Mesenchymal stem cell (in vitro differentiated cells and primary cell): Measurements from ENCODE around the gene BAHCC1.

Experiments used
- DNase-seq: peaks from one replicate; pipeline ENCODE4 v3.0.0-alpha.2; 2013
- H2AFZ ChIP-seq: one replicate; pipeline ENCODE4 v1.6.1; 2013; ENCODE audit warnings: low read depth, mild to moderate bottlenecking, control low read depth, inconsistent platforms, low read length, moderate library complexity
- H2AK5ac ChIP-seq: 2 replicates; pipeline ENCODE4 v1.6.1; 2013; ENCODE audit warnings: low read length, moderate library complexity, mild to moderate bottlenecking, inconsistent platforms; ENCODE audit not compliant: severe bottlenecking
- H2BK120ac ChIP-seq: one replicate; pipeline ENCODE4 v1.6.1; 2013; ENCODE audit warnings: low read depth, mild to moderate bottlenecking, inconsistent platforms, low read length, moderate library complexity
- H2BK12ac ChIP-seq, 2 experiments: one replicate each; pipeline ENCODE4 v1.6.1; 2013; ENCODE audit warnings: inconsistent platforms in 2 of 2, low read length in 2 of 2, mild to moderate bottlenecking in 2 of 2, moderate library complexity in 2 of 2, control low read depth in 1 of 2
- H2BK15ac ChIP-seq: one replicate; pipeline ENCODE4 v1.6.1; 2013; ENCODE audit warnings: mild to moderate bottlenecking, low read depth, inconsistent platforms; ENCODE audit not compliant: poor library complexity, severe bottlenecking
- H2BK5ac ChIP-seq: 2 replicates; pipeline ENCODE4 v1.6.1; 2013; ENCODE audit warnings: low read depth, mild to moderate bottlenecking, low read length, control low read depth, inconsistent platforms; ENCODE audit not compliant: poor library complexity, severe bottlenecking
- H3K14ac ChIP-seq, 2 experiments: one replicate each; pipeline ENCODE4 v1.6.1; 2013; ENCODE audit warnings: inconsistent platforms in 2 of 2, low read length in 2 of 2, control low read depth in 1 of 2, mild to moderate bottlenecking in 1 of 2, moderate library complexity in 1 of 2
- H3K18ac ChIP-seq, 2 experiments: one replicate each; pipeline ENCODE4 v1.6.1; 2013; ENCODE audit warnings: inconsistent platforms in 2 of 2, low read length in 2 of 2, control low read depth in 1 of 2, low read depth in 1 of 2, mild to moderate bottlenecking in 1 of 2
- H3K23ac ChIP-seq, 2 experiments: one replicate each; pipeline ENCODE4 v1.6.1; 2013; ENCODE audit warnings: inconsistent platforms in 2 of 2, low read length in 2 of 2, mild to moderate bottlenecking in 2 of 2, moderate library complexity in 2 of 2, control low read depth in 1 of 2
- H3K27ac ChIP-seq: 2 replicates; pipeline ENCODE4 v1.5.1; 2013; ENCODE audit warnings: mild to moderate bottlenecking, moderate library complexity, low read length, control low read depth, inconsistent platforms; ENCODE audit not compliant: poor library complexity, severe bottlenecking
- H3K27me3 ChIP-seq, 2 experiments: 2 replicates each; pipeline versions ENCODE4 v1.6.1 to v1.7.0; 2013; ENCODE audit warnings: low read length in 2 of 2, mild to moderate bottlenecking in 2 of 2, moderate library complexity in 2 of 2, control low read depth in 1 of 2, inconsistent platforms in 1 of 2; ENCODE audit not compliant: control insufficient read depth in 1 of 2, insufficient read depth in 1 of 2
- H3K36me3 ChIP-seq, 2 experiments: 2 replicates each; pipeline versions ENCODE4 v1.6.1 to v1.7.0; 2013; ENCODE audit warnings: low read length in 2 of 2, control low read depth in 1 of 2, inconsistent platforms in 1 of 2, low read depth in 1 of 2, mild to moderate bottlenecking in 1 of 2; ENCODE audit not compliant: insufficient read depth in 2 of 2, control insufficient read depth in 1 of 2
- H3K4ac ChIP-seq, 2 experiments: one replicate each; pipeline ENCODE4 v1.6.1; 2013; ENCODE audit warnings: inconsistent platforms in 2 of 2, low read length in 2 of 2, mild to moderate bottlenecking in 2 of 2, moderate library complexity in 2 of 2, control low read depth in 1 of 2, low read depth in 1 of 2
- H3K4me1 ChIP-seq: 2 replicates; pipeline ENCODE4 v1.6.1; 2013; ENCODE audit warnings: low read depth, low read length, control low read depth; ENCODE audit not compliant: control insufficient read depth, insufficient read depth
- H3K4me2 ChIP-seq: 2 replicates; pipeline ENCODE4 v1.6.1; 2013; ENCODE audit warnings: low read length, mild to moderate bottlenecking, inconsistent platforms; ENCODE audit not compliant: poor library complexity, severe bottlenecking
- H3K4me3 ChIP-seq, 2 experiments: 2 replicates each; pipeline versions ENCODE4 v1.5.1 to v1.7.0; 2013; ENCODE audit warnings: low read length in 2 of 2, mild to moderate bottlenecking in 2 of 2, control low read depth in 1 of 2, low read depth in 1 of 2; ENCODE audit not compliant: insufficient read depth in 1 of 2
- H3K79me1 ChIP-seq: replicated peaks from 2 replicates; pipeline ENCODE4 v1.6.1; 2013; ENCODE audit warnings: mild to moderate bottlenecking, control low read depth, low read length, inconsistent platforms; ENCODE audit not compliant: poor library complexity, severe bottlenecking
- H3K9ac ChIP-seq: 2 replicates; pipeline ENCODE4 v1.7.0; 2013; ENCODE audit warnings: mild to moderate bottlenecking, low read length, moderate library complexity
- H3K9me3 ChIP-seq: 2 replicates; pipeline ENCODE4 v1.7.0; 2013; ENCODE audit warnings: mild to moderate bottlenecking, low read length; ENCODE audit not compliant: control insufficient read depth
- H4K8ac ChIP-seq: one replicate; pipeline ENCODE4 v1.6.1; 2013; ENCODE audit warnings: inconsistent platforms, mild to moderate bottlenecking, low read length, moderate library complexity
- H4K91ac ChIP-seq: one replicate; pipeline ENCODE4 v1.6.1; 2013; ENCODE audit warnings: mild to moderate bottlenecking, low read length, inconsistent platforms
- WGBS: methylation state at CpG from one replicate; pipeline ENCODE4 v1.1.7; 2013; ENCODE audit warnings: mixed read lengths; 5-methylcytosine and 5-hydroxymethylcytosine counted together

Gene BAHCC1

DNA sequence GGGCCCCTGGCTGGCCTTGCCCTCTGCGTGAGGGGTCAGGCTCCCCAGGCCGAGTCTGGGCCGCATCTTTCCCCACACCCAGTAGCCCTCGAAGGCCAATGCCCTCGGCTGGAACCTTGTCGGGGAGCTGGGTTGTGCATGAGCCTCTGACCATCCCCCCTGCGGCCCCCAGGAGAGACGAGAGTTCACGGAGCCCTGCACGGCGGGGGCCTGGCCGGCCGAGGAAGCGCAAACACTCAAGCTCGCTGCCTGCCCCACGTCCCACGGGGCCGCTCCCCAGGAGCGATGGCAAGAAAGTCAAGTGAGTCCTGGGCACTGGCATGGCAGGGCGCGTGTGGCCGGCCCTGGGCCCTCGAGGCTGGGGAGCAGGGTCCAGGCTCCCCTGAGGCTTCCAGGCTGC, 57.3 kb downstream of the BAHCC1 start:
- Histone ChIP-seq H2BK5ac (no peak overlapping the region), H2AK5ac (no peak overlapping the region), H3K18ac (no peak overlapping the region), H3K9ac (no peak overlapping the region), H3K27ac (no peak overlapping the region), H3K9me3 (no peaks in the 10 kb centered on the region), H3K4ac (no peak overlapping the region), H2BK120ac (no peak overlapping the region), H4K91ac (peak overlapping the region; percentile 5), H4K8ac (no peak overlapping the region), H3K23ac (no peak overlapping the region), H2AFZ (no peak overlapping the region), H3K4me1 (peaks cover 23% of the 10 kb centered on the region), H3K27me3 (no peaks in the 10 kb centered on the region), H2BK12ac (no peak overlapping the region), H3K4me2 (no peak overlapping the region), H3K14ac (no peak overlapping the region), H2BK15ac (no peak overlapping the region), H3K4me3 (no peak overlapping the region), H3K36me3 (peaks cover 8 to 55% of the 10 kb centered on the region in 2 experiments), H3K79me1 (no peaks in the 10 kb centered on the region)
- WGBS: 95% methylated on average over 23 of the region's 23 CpGs
- no peak for DNase-seq

DNA sequence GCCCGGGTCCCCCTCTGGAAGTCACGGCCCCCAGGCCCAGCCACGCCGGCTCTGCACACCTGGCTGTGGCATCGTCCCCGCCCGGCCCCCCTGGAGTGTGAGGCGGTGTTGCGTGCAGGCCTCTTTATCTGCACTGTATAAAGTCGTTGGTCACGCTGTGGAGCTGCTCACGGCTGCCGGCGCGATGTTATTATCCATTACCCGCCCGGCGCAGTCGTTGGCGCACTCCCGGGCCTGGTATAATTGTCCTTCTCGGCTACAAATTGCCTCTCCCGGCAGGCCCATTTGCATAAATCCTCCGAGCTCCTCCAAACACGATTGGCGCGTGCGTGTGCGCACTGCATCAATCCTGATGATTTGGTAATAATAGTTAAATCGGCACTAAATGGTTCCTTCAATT, 57.8 kb downstream of the BAHCC1 start:
- Histone ChIP-seq H2BK120ac (no peak overlapping the region), H3K4ac (no peak overlapping the region), H4K91ac (no peak overlapping the region), H2BK15ac (no peak overlapping the region), H2AK5ac (no peak overlapping the region), H2BK12ac (no peak overlapping the region), H3K4me2 (no peak overlapping the region), H4K8ac (no peak overlapping the region), H2AFZ (no peak overlapping the region), H2BK5ac (no peak overlapping the region), H3K4me3 (no peak overlapping the region), H3K14ac (no peak overlapping the region), H3K36me3 (peaks cover 5 to 51% of the 10 kb centered on the region in 2 experiments), H3K9me3 (no peaks in the 10 kb centered on the region), H3K9ac (no peak overlapping the region), H3K23ac (no peak overlapping the region), H3K79me1 (no peaks in the 10 kb centered on the region), H3K4me1 (peaks cover 23% of the 10 kb centered on the region), H3K18ac (no peak overlapping the region), H3K27me3 (no peaks in the 10 kb centered on the region), H3K27ac (no peak overlapping the region)
- WGBS: 93% methylated on average over 29 of the region's 30 CpGs
- DNase-seq: no peak

DNA sequence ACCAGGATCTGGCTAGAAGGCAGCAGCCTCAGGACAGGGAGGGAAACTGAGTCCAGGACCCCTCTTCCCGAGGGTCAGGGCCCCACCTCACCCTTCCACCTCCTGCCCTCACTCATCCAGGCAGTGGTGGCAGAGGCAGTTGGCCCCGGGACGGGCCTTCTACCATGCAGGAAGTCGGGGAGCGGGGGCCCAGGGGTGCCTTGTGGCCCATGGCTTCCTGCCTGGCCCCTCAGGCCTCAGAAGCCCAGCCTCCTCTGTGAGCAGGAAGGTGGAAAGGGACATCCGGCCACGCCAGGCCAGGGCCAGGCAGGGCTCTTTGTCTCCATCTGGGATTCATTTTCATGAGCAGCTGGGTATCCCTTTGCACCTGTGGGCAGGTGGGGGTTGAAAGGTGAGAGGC, 58.5 kb downstream of the BAHCC1 start:
- H3K4me2 ChIP-seq: no peak overlapping the region
- peaks cover 5 to 52% of the 10 kb centered on the region in 2 experiments for H3K36me3 ChIP-seq
- no peak overlapping the region for H3K23ac ChIP-seq
- no peaks in the 10 kb centered on the region for H3K9me3 ChIP-seq
- H4K8ac ChIP-seq: peak overlapping the region; percentile 16
- no peak overlapping the region for H3K27ac ChIP-seq
- H3K4ac ChIP-seq: no peak overlapping the region
- no peak overlapping the region for H2BK15ac ChIP-seq
- H2BK120ac ChIP-seq: no peak overlapping the region
- DNase-seq: no peak
- H3K9ac ChIP-seq: no peak overlapping the region
- H3K4me1 ChIP-seq: peaks cover 25% of the 10 kb centered on the region
- WGBS: 88% methylated on average over 5 of the region's 7 CpGs
- H3K14ac ChIP-seq: no peak overlapping the region
- no peak overlapping the region for H2BK5ac ChIP-seq
- H3K27me3 ChIP-seq: no peaks in the 10 kb centered on the region
- no peak overlapping the region for H2BK12ac ChIP-seq
- no peak overlapping the region for H2AK5ac ChIP-seq
- H4K91ac ChIP-seq: no peak overlapping the region
- H2AFZ ChIP-seq: no peak overlapping the region
- no peak overlapping the region for H3K4me3 ChIP-seq
- H3K79me1 ChIP-seq: no peaks in the 10 kb centered on the region
- no peak overlapping the region for H3K18ac ChIP-seq

DNA sequence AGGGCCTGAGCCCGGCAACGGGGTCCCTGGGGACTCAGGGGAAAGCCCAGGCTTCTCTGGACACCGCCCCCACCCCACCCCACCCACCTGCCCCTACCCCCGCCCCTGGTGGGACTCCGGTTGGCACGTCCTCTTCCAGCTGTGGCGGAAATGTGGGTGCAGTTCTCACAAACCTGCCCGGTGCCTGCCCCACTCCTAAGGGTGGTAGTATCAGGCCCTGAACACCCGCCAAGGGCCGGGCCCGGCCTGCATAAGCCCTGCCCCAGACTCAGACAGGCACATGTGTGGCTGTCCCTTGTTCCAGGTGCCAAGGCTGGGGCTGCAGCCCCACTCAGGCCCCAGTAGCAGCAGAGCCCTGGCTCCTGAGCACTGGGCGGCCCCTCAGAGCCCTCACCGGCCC, 59.2 kb downstream of the BAHCC1 start:
- H4K91ac ChIP-seq: no peak overlapping the region
- H4K8ac ChIP-seq: no peak overlapping the region
- no peak overlapping the region for H3K18ac ChIP-seq
- no peak overlapping the region for H2BK5ac ChIP-seq
- H3K23ac ChIP-seq: no peak overlapping the region
- no peak overlapping the region for H2BK120ac ChIP-seq
- no peak overlapping the region for H3K9ac ChIP-seq
- no peak for DNase-seq
- H3K4me2 ChIP-seq: no peak overlapping the region
- H2BK15ac ChIP-seq: no peak overlapping the region
- no peaks in the 10 kb centered on the region for H3K79me1 ChIP-seq
- no peak overlapping the region for H2AFZ ChIP-seq
- no peak overlapping the region for H3K4ac ChIP-seq
- H3K27me3 ChIP-seq: no peaks in the 10 kb centered on the region
- H2AK5ac ChIP-seq: no peak overlapping the region
- peaks cover 5 to 56% of the 10 kb centered on the region in 2 experiments for H3K36me3 ChIP-seq
- H3K27ac ChIP-seq: no peak overlapping the region
- no peak overlapping the region for H3K4me3 ChIP-seq
- peaks cover 25% of the 10 kb centered on the region for H3K4me1 ChIP-seq
- H3K14ac ChIP-seq: no peak overlapping the region
- H3K9me3 ChIP-seq: no peaks in the 10 kb centered on the region
- WGBS: 96% methylated on average over 12 of the region's 13 CpGs
- no peak overlapping the region for H2BK12ac ChIP-seq
